Lung (tissue), 12 donors: ENCODE data around the gene COP1. TPM values are rescaled to one million over a fixed set of nuclear protein-coding genes. Genes with fewer than 3 reads are reported as not detected.

Experiments
- ATAC-seq: fragments of 200-7000 bp; cut with Tn5 transposase; one replicate; pipeline ENCODE4 v1.9.1; 2020; ENCODE audit warnings: moderate number of reproducible peaks; ENCODE audit not compliant: insufficient read depth, low FRiP score
- DNase-seq, 3 donors: peaks; one replicate each; pipeline ENCODE4 v3.0.0-alpha.2; 2013 to 2017
- H3K27ac ChIP-seq, 2 donors: one replicate each; pipeline ENCODE4 v1.5.1; 2013; ENCODE audit warnings: mild to moderate bottlenecking in 2 of 2, moderate library complexity in 2 of 2, control low read depth in 1 of 2, inconsistent platforms in 1 of 2, low read depth in 1 of 2, low read length in 1 of 2
- H3K27me3 ChIP-seq, 3 donors: one replicate each; pipeline ENCODE4 v1.5.1; 2013; ENCODE audit warnings: low read length in 2 of 3; ENCODE audit not compliant: control insufficient read depth in 3 of 3, insufficient read depth in 3 of 3
- H3K36me3 ChIP-seq, 4 donors: one replicate each; pipeline ENCODE4 v1.5.1; 2013; ENCODE audit warnings: low read length in 4 of 4, mild to moderate bottlenecking in 1 of 4, moderate library complexity in 1 of 4; ENCODE audit not compliant: control insufficient read depth in 4 of 4, insufficient read depth in 4 of 4
- H3K4me1 ChIP-seq, 5 donors: one replicate each; pipeline ENCODE4 v1.5.1; 2013; ENCODE audit warnings: low read length in 5 of 5, mild to moderate bottlenecking in 2 of 5, moderate library complexity in 1 of 5; ENCODE audit not compliant: control insufficient read depth in 5 of 5, insufficient read depth in 5 of 5
- H3K4me3 ChIP-seq: one replicate; pipeline ENCODE4 v1.5.1; 2013; ENCODE audit warnings: mild to moderate bottlenecking, control low read depth, moderate library complexity
- H3K9ac ChIP-seq, 2 donors: one replicate each; pipeline ENCODE4 v1.5.1; 2013; ENCODE audit warnings: low read length in 2 of 2, control low read depth in 1 of 2; ENCODE audit not compliant: insufficient read depth in 1 of 2
- H3K9me3 ChIP-seq, 4 donors: one replicate each; pipeline ENCODE4 v1.5.1; 2013; ENCODE audit warnings: low read length in 3 of 4, mild to moderate bottlenecking in 1 of 4, moderate library complexity in 1 of 4; ENCODE audit not compliant: control insufficient read depth in 4 of 4, insufficient read depth in 3 of 4
- WGBS, 2 donors: extraction: QIAGEN DNeasy Blood & Tissue Kit; methylation state at CpG; one replicate each; pipeline ENCODE4 v1.1.7; 2013; 5-methylcytosine and 5-hydroxymethylcytosine counted together
- polyA plus RNA-seq, 2 donors: library from polyadenylated mRNA; stranded (reverse); fragments of 200-250 nt; gene quantifications; one replicate each; pipeline ENCODE4 v1.2.1, GENCODE V29; 2013
- total RNA-seq, 2 donors: library from RNA; depleted of rRNA in 1 of 2; stranded (reverse); fragments of >200 nt in 1 of 2; gene quantifications; one replicate each; pipeline ENCODE4 v1.2.1, GENCODE V29; 2014 to 2021
- TF ChIP-seq, protein P1 (sequence below): IDR thresholded peaks from 2 replicates; pipeline ENCODE4 v1.5.1; 2012; ENCODE audit warnings: mild to moderate bottlenecking; ENCODE audit errors: control extremely low read depth, extremely low read depth
- donor health status: control.
- donor health status: control.
- donor health status: Bipolar disorder and iron deficiency.
- donor health status: healthy.
- donor health status: DM: yes; HTN: yes; CAD: no.

The COP1 gene
- total and polyA plus RNA-seq, 4 donors: 31.3 to 71.4 (median 52.8) TPM

GRCh38 chr1:176225911-176226310 is 18.8 kb upstream of the COP1 start:
- Histone ChIP-seq H3K9ac (no peak overlapping the region), H3K27ac (no peak overlapping the region), H3K4me1 (peaks cover 0 to 4% (median 0%) of the 10 kb centered on the region in 5 donors), H3K4me3 (no peak overlapping the region), H3K9me3 (no peaks in the 10 kb centered on the region), H3K27me3 (no peaks in the 10 kb centered on the region), H3K36me3 (no peaks in the 10 kb centered on the region)
- no peak for ATAC-seq
- WGBS, 2 donors: 60 to 78% methylated on average over 2 of the region's 2 CpGs
- peak in 2 of 3 donors; percentile 33 to 48 for DNase-seq
- TF ChIP-seq, protein P1, sequence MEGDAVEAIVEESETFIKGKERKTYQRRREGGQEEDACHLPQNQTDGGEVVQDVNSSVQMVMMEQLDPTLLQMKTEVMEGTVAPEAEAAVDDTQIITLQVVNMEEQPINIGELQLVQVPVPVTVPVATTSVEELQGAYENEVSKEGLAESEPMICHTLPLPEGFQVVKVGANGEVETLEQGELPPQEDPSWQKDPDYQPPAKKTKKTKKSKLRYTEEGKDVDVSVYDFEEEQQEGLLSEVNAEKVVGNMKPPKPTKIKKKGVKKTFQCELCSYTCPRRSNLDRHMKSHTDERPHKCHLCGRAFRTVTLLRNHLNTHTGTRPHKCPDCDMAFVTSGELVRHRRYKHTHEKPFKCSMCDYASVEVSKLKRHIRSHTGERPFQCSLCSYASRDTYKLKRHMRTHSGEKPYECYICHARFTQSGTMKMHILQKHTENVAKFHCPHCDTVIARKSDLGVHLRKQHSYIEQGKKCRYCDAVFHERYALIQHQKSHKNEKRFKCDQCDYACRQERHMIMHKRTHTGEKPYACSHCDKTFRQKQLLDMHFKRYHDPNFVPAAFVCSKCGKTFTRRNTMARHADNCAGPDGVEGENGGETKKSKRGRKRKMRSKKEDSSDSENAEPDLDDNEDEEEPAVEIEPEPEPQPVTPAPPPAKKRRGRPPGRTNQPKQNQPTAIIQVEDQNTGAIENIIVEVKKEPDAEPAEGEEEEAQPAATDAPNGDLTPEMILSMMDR: no peak

GRCh38 chr1:176225479-176225875 is 18.4 kb upstream of the COP1 start:
- no peaks in the 10 kb centered on the region for H3K9me3 ChIP-seq
- TF ChIP-seq, protein P1: no peak

GRCh38 chr1:176222196-176222595 is 15.1 kb upstream of the COP1 start:
- Histone ChIP-seq H3K27me3 (no peaks in the 10 kb centered on the region), H3K4me1 (peaks cover 0 to 4% (median 0%) of the 10 kb centered on the region in 5 donors), H3K4me3 (no peak overlapping the region), H3K36me3 (no peaks in the 10 kb centered on the region), H3K27ac (no peak overlapping the region), H3K9me3 (no peaks in the 10 kb centered on the region), H3K9ac (no peak overlapping the region)
- ATAC-seq: no peak
- peak in 1 of 3 donors; percentile 11 for DNase-seq
- TF ChIP-seq, protein P1: no peak
- 86 to 90% methylated on average over 1 of the region's 1 CpG for WGBS, 2 donors

More at GRCh38 chr1:176225479-176225875, 18.4 kb upstream of the COP1 start:
- Histone ChIP-seq H3K4me3 (no peak overlapping the region), H3K9ac (no peak overlapping the region), H3K27ac (no peak overlapping the region), H3K4me1 (peaks cover 0 to 4% (median 0%) of the 10 kb centered on the region in 5 donors), H3K36me3 (no peaks in the 10 kb centered on the region), H3K27me3 (no peaks in the 10 kb centered on the region)
- DNase-seq (peak in 2 of 3 donors; percentile 9 to 52), ATAC-seq (no peak)
- 57 to 77% methylated on average over 1 of the region's 1 CpG for WGBS, 2 donors

- WGBS, 2 donors: 84 to 85% methylated on average over 8 of the region's 8 CpGs
- no peak for DNase-seq
- Histone ChIP-seq H3K9ac (no peak overlapping the region), H3K27me3 (no peaks in the 10 kb centered on the region), H3K27ac (no peak overlapping the region), H3K4me1 (peaks cover 0 to 3% (median 0%) of the 10 kb centered on the region in 5 donors), H3K36me3 (no peaks in the 10 kb centered on the region), H3K4me3 (no peak overlapping the region), H3K9me3 (no peaks in the 10 kb centered on the region)
- ATAC-seq: no peak
- TF ChIP-seq, protein P1: no peak
These were observed 13.1 kb upstream of the COP1 start for GRCh38 chr1:176220100-176220689.
